ENCODE data around the gene CDR2. TPM values are rescaled to one million over a fixed set of nuclear protein-coding genes. Genes with fewer than 3 reads are reported as not detected.

The CDR2 gene
- polyA plus RNA-seq, 1 donor (not counting 4 experiments of a cell fraction or from before 2014, with no cell fraction given) = 37.1 TPM

- no peak for FAIRE-seq
- Histone ChIP-seq H3K4me1 (ENCODE audit: control insufficient read depth, extremely low read depth, insufficient read depth, low read length) (peaks cover 14% of the 10 kb centered on the region), H3K9ac (ENCODE audit: control insufficient read depth, extremely low read depth, insufficient read depth, low read length) (no peak overlapping the region), H3K4me3 (ENCODE audit: control insufficient read depth in 2 of 3, extremely low read depth in 1 of 3, insufficient read depth in 2 of 3, low read depth in 1 of 3, low read length in 3 of 3) (no peak overlapping the region), H3K9me1 (ENCODE audit: control insufficient read depth, extremely low read depth, insufficient read depth, low read length) (no peaks in the 10 kb centered on the region), H3K4me2 (ENCODE audit: control insufficient read depth, extremely low read depth, insufficient read depth, low read depth, low read length) (no peak overlapping the region), H4K20me1 (ENCODE audit: control insufficient read depth, extremely low read depth, insufficient read depth, low read length) (no peaks in the 10 kb centered on the region), H3K36me3 (ENCODE audit: control insufficient read depth in 2 of 2, extremely low read depth in 1 of 2, insufficient read depth in 2 of 2, low read length in 2 of 2) (peaks cover 6 to 19% of the 10 kb centered on the region in 2 experiments), H2AFZ (ENCODE audit: control insufficient read depth, low read length) (no peak overlapping the region), H3K79me2 (ENCODE audit: control insufficient read depth, insufficient read depth, low read length) (peaks cover 67% of the 10 kb centered on the region), H3K9me3 (ENCODE audit: control insufficient read depth, low read depth, low read length) (no peaks in the 10 kb centered on the region), H3K27me3 (ENCODE audit: control insufficient read depth, extremely low read depth, insufficient read depth, low read length) (no peaks in the 10 kb centered on the region), H3K27ac (ENCODE audit: control insufficient read depth, insufficient read depth, low read length) (no peak overlapping the region)
- no peak for DNase-seq (ENCODE audit: low read depth, low spot score)
- TF ChIP-seq CTCF (optimal IDR thresholded peaks at IDR 0.05 in 1 of 3, IDR thresholded peaks at IDR 0.05 in 1 of 3, conservative IDR thresholded peaks at IDR 0.05 in 1 of 3; ENCODE audit: extremely low read depth in 1 of 3, insufficient read depth in 2 of 3, low read length in 3 of 3) (no peak), EZH2 (IDR thresholded peaks at IDR 0.05; ENCODE audit: low read length) (no peak)
- dilution Hi-C loops (cut with MboI; ENCODE audit: extremely low pct_ligation_motif_present, low sequenced_read_pairs) = no loop called here
Observed at GRCh38 chr16:22355487-22355908, 18.9 kb downstream of the CDR2 start.

GRCh38 chr16:22353933-22354541, 20.4 kb downstream of the CDR2 start:
- DNase-seq (ENCODE audit: low read depth, low spot score) = no peak
- Histone ChIP-seq H3K4me2 (ENCODE audit: control insufficient read depth, extremely low read depth, insufficient read depth, low read depth, low read length) (no peak overlapping the region), H3K79me2 (ENCODE audit: control insufficient read depth, insufficient read depth, low read length) (peaks cover 57% of the 10 kb centered on the region), H3K4me3 (ENCODE audit: control insufficient read depth in 2 of 3, extremely low read depth in 1 of 3, insufficient read depth in 2 of 3, low read depth in 1 of 3, low read length in 3 of 3) (no peak overlapping the region), H4K20me1 (ENCODE audit: control insufficient read depth, extremely low read depth, insufficient read depth, low read length) (no peaks in the 10 kb centered on the region), H3K36me3 (ENCODE audit: control insufficient read depth in 2 of 2, extremely low read depth in 1 of 2, insufficient read depth in 2 of 2, low read length in 2 of 2) (peaks cover 6 to 12% of the 10 kb centered on the region in 2 experiments), H3K9ac (ENCODE audit: control insufficient read depth, extremely low read depth, insufficient read depth, low read length) (no peak overlapping the region), H3K9me3 (ENCODE audit: control insufficient read depth, low read depth, low read length) (no peaks in the 10 kb centered on the region), H2AFZ (ENCODE audit: control insufficient read depth, low read length) (no peak overlapping the region), H3K27ac (ENCODE audit: control insufficient read depth, insufficient read depth, low read length) (peak overlapping the region; percentile 27), H3K27me3 (ENCODE audit: control insufficient read depth, extremely low read depth, insufficient read depth, low read length) (no peaks in the 10 kb centered on the region), H3K4me1 (ENCODE audit: control insufficient read depth, extremely low read depth, insufficient read depth, low read length) (peaks cover 18% of the 10 kb centered on the region), H3K9me1 (ENCODE audit: control insufficient read depth, extremely low read depth, insufficient read depth, low read length) (no peaks in the 10 kb centered on the region)
- dilution Hi-C loops (cut with MboI; ENCODE audit: extremely low pct_ligation_motif_present, low sequenced_read_pairs) = no loop called here
- no peak for FAIRE-seq
- no peak for TF ChIP-seq EZH2 (IDR thresholded peaks at IDR 0.05; ENCODE audit: low read length)
- no peak for TF ChIP-seq CTCF (optimal IDR thresholded peaks at IDR 0.05 in 1 of 3, IDR thresholded peaks at IDR 0.05 in 1 of 3, conservative IDR thresholded peaks at IDR 0.05 in 1 of 3; ENCODE audit: extremely low read depth in 1 of 3, insufficient read depth in 2 of 3, low read length in 3 of 3)

Measured in keratinocyte (primary cell).